ENCODE measurements around the gene DEPP1.

DNA sequence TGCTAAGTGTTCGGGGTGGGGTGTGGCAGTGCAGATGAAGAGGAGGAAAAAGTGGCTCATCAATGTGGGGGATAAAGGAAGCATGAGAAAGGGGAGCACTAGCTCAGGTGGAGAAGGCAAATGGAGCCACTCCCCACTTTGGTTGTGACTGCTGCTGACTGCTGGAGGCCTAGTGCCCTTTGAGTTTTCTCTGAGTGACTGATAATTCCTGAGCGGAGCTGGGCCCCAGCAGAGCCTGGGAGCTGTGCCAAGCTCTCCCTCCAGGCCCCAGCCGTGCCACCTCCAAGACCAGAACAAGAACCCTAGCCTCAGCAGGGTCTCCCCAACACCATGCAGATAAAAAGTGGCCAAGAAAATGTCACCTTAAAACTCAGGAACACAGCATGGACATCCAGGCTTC, 28.7 kb downstream of the DEPP1 start:
- TF ChIP-seq ZNF274 (IDR thresholded peaks at IDR 0.05; ENCODE audit: low read depth, low read length) (no peak), SUZ12 (IDR thresholded peaks at IDR 0.05; ENCODE audit: extremely low read depth, insufficient read depth, insufficient read length) (no peak), YY1 (IDR thresholded peaks at IDR 0.05; ENCODE audit: insufficient read depth, insufficient read length) (no peak)

All from NT2/D1 (cell line).